Measurements from ENCODE around the gene RUNX2. TPM values are rescaled to one million over a fixed set of nuclear protein-coding genes. Genes with fewer than 3 reads are reported as not detected.
A peak's percentile ranks its signal among the peaks of the same experiment; 100 is the strongest.

Gene RUNX2
- total RNA-seq, 1 donor from 2014 or later = 0.52 TPM

DNA sequence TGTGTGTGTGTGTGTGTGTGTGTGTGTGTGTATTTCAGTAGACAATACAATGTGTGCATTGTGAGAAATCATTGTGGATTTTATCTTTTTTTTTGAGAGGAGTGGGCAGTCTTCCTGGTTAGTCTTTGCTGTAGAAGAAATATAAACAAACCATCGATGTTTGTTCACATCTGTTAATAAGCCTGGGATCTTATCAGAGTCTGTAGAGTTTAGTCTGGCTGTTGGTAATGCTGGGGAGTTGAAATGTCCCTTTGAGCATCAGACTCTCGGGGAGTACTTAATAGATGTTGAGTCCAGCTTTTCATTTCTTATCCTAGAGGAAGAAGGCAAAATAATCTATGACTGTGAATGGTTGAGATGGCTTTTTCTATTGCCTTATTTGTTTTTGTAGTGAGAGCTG, 146.2 kb downstream of the RUNX2 start:
- no peaks in the 10 kb centered on the region for H3K27me3 ChIP-seq (ENCODE audit: control insufficient read depth in 3 of 3, insufficient read depth in 3 of 3, low read length in 3 of 3)
- no peaks in the 10 kb centered on the region for H3K36me3 ChIP-seq (ENCODE audit: control insufficient read depth in 3 of 3, insufficient read depth in 3 of 3, low read length in 3 of 3)
- no peak overlapping the region for H3K4me3 ChIP-seq (ENCODE audit: low read length in 3 of 3)

DNA sequence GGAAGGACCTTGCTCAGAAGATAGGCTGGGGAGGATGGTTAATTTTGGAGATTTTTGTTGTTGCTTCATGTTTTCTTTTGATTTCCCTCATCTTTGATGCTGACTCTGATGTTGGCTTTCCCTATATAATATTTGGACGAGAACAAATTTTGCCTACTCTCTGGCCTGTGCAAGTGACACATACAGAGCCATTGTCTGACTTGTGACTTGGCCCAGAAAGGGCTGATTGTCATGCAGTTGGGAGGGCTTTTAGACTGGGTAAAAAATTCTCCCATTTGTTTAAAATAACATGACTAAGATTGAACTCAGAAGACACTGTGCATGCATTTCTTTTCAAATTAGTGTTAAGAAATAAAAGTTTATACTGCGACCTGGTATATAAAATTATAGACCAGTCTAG, 148.2 kb downstream of the RUNX2 start:
- H3K9me3 ChIP-seq (ENCODE audit: control insufficient read depth in 3 of 3, low read length in 3 of 3) = no peaks in the 10 kb centered on the region
- peaks cover 0 to under 1% (median 0%) of the 10 kb centered on the region in 3 donors for H3K4me1 ChIP-seq (ENCODE audit: control insufficient read depth in 3 of 3, insufficient read depth in 3 of 3, low read length in 3 of 3)
- no peaks in the 10 kb centered on the region for H3K27me3 ChIP-seq (ENCODE audit: control insufficient read depth in 3 of 3, insufficient read depth in 3 of 3, low read length in 3 of 3)
- no peak overlapping the region for H3K9ac ChIP-seq (ENCODE audit: low read depth in 1 of 3, low read length in 3 of 3)
- H3K27ac ChIP-seq (ENCODE audit: low read depth, low read length) = no peak overlapping the region
- H3K4me3 ChIP-seq (ENCODE audit: low read length in 3 of 3) = no peak overlapping the region
- no peaks in the 10 kb centered on the region for H3K36me3 ChIP-seq (ENCODE audit: control insufficient read depth in 3 of 3, insufficient read depth in 3 of 3, low read length in 3 of 3)

More for the DNA sequence above, 146.2 kb downstream of the RUNX2 start:
- Histone ChIP-seq H3K4me1 (ENCODE audit: control insufficient read depth in 3 of 3, insufficient read depth in 3 of 3, low read length in 3 of 3) (no peaks in the 10 kb centered on the region), H3K27ac (ENCODE audit: low read depth, low read length) (no peak overlapping the region), H3K9ac (ENCODE audit: low read depth in 1 of 3, low read length in 3 of 3) (no peak overlapping the region), H3K9me3 (ENCODE audit: control insufficient read depth in 3 of 3, low read length in 3 of 3) (no peaks in the 10 kb centered on the region)

DNA sequence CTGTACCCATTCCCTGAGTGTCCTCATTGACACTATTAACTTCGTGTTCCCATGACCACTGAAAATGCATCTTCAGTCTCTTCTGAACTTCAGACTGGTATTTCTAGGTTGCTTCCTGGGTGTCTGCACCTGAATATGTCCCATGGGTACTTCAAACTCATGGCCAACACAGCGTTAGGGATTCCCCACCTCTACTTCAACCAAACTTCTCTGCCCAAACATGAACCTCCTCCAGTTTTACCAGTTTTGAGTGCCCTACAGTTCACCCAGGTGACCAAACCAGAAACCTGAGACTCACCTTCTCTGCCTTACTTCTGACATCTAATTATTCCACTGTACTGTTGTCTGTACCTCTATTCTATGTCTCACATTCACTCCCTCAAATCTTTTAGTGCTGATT, 149.1 kb downstream of the RUNX2 start:
- no peaks in the 10 kb centered on the region for H3K9me3 ChIP-seq (ENCODE audit: control insufficient read depth in 3 of 3, low read length in 3 of 3)
- H3K4me1 ChIP-seq (ENCODE audit: control insufficient read depth in 3 of 3, insufficient read depth in 3 of 3, low read length in 3 of 3) = peaks cover 0 to 3% (median 0%) of the 10 kb centered on the region in 3 donors
- H3K4me3 ChIP-seq (ENCODE audit: low read length in 3 of 3) = no peak overlapping the region
- no peak overlapping the region for H3K9ac ChIP-seq (ENCODE audit: low read depth in 1 of 3, low read length in 3 of 3)
- H3K36me3 ChIP-seq (ENCODE audit: control insufficient read depth in 3 of 3, insufficient read depth in 3 of 3, low read length in 3 of 3) = no peaks in the 10 kb centered on the region
- H3K27me3 ChIP-seq (ENCODE audit: control insufficient read depth in 3 of 3, insufficient read depth in 3 of 3, low read length in 3 of 3) = no peaks in the 10 kb centered on the region
- H3K27ac ChIP-seq (ENCODE audit: low read depth, low read length) = no peak overlapping the region

DNA sequence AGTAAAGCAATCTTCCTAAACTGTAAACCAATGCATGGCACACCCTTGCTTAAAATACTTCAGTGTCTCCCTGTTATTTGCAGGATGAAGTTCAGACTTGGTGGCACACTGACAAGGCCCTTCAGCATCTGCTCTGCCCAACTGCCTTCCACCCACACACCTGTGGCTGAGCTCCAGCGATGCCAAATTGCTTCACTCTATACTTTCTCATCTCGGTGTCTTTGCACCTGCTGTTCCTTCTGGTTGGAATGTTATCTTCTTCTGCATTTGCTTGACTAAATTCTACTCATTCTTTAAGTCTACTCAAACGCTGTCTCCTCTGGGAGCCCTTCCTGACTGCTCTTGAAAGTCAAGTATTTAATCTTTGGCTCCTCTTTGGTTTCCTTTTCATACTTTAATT, 149.7 kb downstream of the RUNX2 start:
- peaks cover 0 to 3% (median 0%) of the 10 kb centered on the region in 3 donors for H3K4me1 ChIP-seq (ENCODE audit: control insufficient read depth in 3 of 3, insufficient read depth in 3 of 3, low read length in 3 of 3)
- H3K9me3 ChIP-seq (ENCODE audit: control insufficient read depth in 3 of 3, low read length in 3 of 3) = no peaks in the 10 kb centered on the region
- H3K27ac ChIP-seq (ENCODE audit: low read depth, low read length) = no peak overlapping the region
- H3K27me3 ChIP-seq (ENCODE audit: control insufficient read depth in 3 of 3, insufficient read depth in 3 of 3, low read length in 3 of 3) = no peaks in the 10 kb centered on the region
- H3K9ac ChIP-seq (ENCODE audit: low read depth in 1 of 3, low read length in 3 of 3) = no peak overlapping the region
- no peaks in the 10 kb centered on the region for H3K36me3 ChIP-seq (ENCODE audit: control insufficient read depth in 3 of 3, insufficient read depth in 3 of 3, low read length in 3 of 3)
- H3K4me3 ChIP-seq (ENCODE audit: low read length in 3 of 3) = no peak overlapping the region

DNA sequence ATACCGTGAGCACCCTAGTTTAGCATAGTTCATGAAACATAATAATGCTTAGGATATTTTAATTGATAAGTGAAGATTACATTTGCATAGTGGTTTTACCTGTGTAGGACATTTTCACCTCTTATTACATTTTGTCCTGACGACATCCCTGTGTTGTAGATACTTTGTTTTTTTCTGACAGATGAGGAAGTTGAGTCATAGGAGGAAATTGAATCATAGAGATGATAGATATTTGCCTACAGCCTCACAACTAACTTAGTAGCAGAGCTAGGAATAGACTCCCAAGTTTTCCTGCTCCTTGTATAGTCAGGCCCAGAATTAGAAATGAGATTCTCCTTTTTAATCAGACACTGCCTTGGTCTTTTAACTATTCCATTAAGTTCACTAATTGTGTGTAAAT, 150.1 kb downstream of the RUNX2 start:
- Histone ChIP-seq H3K4me1 (ENCODE audit: control insufficient read depth in 3 of 3, insufficient read depth in 3 of 3, low read length in 3 of 3) (peaks cover 0 to 5% (median 2%) of the 10 kb centered on the region in 3 donors), H3K27ac (ENCODE audit: low read depth, low read length) (no peak overlapping the region), H3K4me3 (ENCODE audit: low read length in 3 of 3) (no peak overlapping the region), H3K9me3 (ENCODE audit: control insufficient read depth in 3 of 3, low read length in 3 of 3) (no peaks in the 10 kb centered on the region), H3K9ac (ENCODE audit: low read depth in 1 of 3, low read length in 3 of 3) (no peak overlapping the region), H3K27me3 (ENCODE audit: control insufficient read depth in 3 of 3, insufficient read depth in 3 of 3, low read length in 3 of 3) (no peaks in the 10 kb centered on the region), H3K36me3 (ENCODE audit: control insufficient read depth in 3 of 3, insufficient read depth in 3 of 3, low read length in 3 of 3) (no peaks in the 10 kb centered on the region)

DNA sequence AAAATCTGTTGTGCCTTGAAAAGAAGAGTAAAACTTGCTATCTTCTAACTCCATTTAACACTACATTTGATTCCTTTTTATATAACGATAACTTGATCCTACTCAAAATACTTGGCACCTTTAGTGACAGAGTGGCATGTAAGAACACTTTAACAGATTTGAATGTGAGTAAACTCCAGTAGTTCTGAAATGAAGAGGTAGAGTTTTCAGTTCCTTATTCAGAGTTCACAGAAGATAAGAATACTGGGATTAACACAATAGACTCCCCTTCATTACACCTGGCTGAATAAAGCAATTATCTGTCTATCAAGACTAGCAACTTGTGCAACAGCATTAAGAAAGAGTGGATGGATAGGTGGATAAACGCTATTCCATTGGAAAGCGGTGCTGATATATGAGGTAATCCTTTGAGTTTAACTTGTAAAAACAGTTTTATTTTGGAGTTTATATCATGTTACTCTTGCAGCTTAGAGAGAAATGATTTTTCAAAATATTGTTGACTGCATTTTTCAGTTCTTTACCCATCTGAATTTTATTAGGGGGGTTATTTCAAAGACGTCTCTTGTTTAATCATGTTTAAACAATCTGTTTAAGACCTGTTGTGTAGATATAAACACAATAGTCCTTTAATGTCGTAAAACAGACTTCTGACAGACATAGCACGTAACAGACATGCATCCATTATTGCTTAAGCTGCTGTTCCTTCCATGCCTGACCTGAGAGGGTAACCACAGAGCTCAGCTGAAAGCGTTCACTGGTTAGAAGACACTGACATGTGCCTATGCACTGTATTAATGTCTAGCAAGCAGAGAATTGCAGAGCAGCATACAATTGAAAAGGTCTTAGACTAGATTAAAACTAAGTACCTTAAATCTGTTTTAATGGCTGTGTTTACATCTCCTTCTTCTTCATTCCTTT, 152.0 kb downstream of the RUNX2 start:
- H3K36me3 ChIP-seq (ENCODE audit: control insufficient read depth in 3 of 3, insufficient read depth in 3 of 3, low read length in 3 of 3) = no peaks in the 10 kb centered on the region
- peaks cover 6 to 8% (median 6%) of the 10 kb centered on the region in 3 donors for H3K4me1 ChIP-seq (ENCODE audit: control insufficient read depth in 3 of 3, insufficient read depth in 3 of 3, low read length in 3 of 3)
- no peak overlapping the region for H3K27ac ChIP-seq (ENCODE audit: low read depth, low read length)
- H3K27me3 ChIP-seq (ENCODE audit: control insufficient read depth in 3 of 3, insufficient read depth in 3 of 3, low read length in 3 of 3) = no peaks in the 10 kb centered on the region
- peak overlapping the region in 1 of 3 donors; percentile 11 for H3K4me3 ChIP-seq (ENCODE audit: low read length in 3 of 3)
- no peaks in the 10 kb centered on the region for H3K9me3 ChIP-seq (ENCODE audit: control insufficient read depth in 3 of 3, low read length in 3 of 3)
- no peak overlapping the region for H3K9ac ChIP-seq (ENCODE audit: low read depth in 1 of 3, low read length in 3 of 3)

DNA sequence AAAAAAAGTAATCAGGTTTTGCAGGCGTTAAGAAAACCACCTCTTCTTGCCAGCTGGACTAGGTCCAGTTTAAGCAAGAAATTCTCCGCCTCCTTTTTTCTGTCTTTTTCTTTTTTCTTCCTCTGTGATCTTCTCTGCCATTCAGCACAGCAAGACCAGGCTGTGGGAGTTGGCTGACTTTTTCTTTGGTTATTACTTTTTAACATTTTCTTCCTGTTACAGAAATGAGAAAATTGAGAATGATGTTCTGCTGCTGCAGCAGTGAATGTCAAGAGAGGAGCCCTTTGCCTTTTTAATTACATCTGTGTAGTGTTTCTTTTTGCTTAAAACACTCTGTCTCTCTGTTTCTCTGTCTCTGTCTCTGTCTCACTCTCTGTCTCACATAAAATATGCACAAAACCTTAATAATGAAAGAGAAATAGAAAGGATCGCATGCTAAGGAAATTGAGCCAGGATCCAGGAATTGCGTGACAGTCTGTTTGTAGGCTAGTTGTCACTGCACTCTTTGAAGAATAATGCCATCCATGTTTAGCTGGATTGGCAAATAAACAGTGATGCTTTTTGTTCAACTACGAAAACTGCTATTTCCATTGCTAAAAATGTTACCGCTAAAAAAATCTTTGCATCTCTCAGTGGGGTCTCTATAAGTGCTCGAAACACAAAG, 152.8 kb downstream of the RUNX2 start:
- no peaks in the 10 kb centered on the region for H3K27me3 ChIP-seq (ENCODE audit: control insufficient read depth in 3 of 3, insufficient read depth in 3 of 3, low read length in 3 of 3)
- no peak overlapping the region for H3K27ac ChIP-seq (ENCODE audit: low read depth, low read length)
- H3K4me3 ChIP-seq (ENCODE audit: low read length in 3 of 3) = peak overlapping the region in 1 of 3 donors; percentile 11
- H3K4me1 ChIP-seq (ENCODE audit: control insufficient read depth in 3 of 3, insufficient read depth in 3 of 3, low read length in 3 of 3) = peaks cover 6 to 8% (median 6%) of the 10 kb centered on the region in 3 donors
- no peaks in the 10 kb centered on the region for H3K36me3 ChIP-seq (ENCODE audit: control insufficient read depth in 3 of 3, insufficient read depth in 3 of 3, low read length in 3 of 3)
- H3K9me3 ChIP-seq (ENCODE audit: control insufficient read depth in 3 of 3, low read length in 3 of 3) = no peaks in the 10 kb centered on the region
- H3K9ac ChIP-seq (ENCODE audit: low read depth in 1 of 3, low read length in 3 of 3) = no peak overlapping the region

DNA sequence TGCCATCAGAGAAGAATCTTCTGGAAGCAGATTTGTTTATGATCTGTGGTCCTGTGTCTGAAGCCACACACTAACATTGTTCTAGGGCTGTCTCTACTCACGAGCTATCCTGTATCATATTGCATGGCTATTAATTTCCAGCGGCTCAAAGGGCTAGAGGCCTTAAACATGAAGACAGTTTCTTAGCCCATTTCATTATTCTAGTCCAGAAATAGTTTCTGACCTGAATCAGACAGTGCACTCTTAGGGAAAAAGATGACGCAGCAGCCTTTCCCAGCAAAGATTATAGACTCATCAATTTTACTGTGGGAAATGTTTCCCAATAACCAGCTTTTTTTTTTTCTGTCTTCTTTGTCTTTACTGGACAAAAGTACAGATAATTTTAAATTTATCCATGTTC, 154.9 kb downstream of the RUNX2 start:
- Histone ChIP-seq H3K4me3 (ENCODE audit: low read length in 3 of 3) (no peak overlapping the region), H3K36me3 (ENCODE audit: control insufficient read depth in 3 of 3, insufficient read depth in 3 of 3, low read length in 3 of 3) (no peaks in the 10 kb centered on the region), H3K9ac (ENCODE audit: low read depth in 1 of 3, low read length in 3 of 3) (no peak overlapping the region), H3K4me1 (ENCODE audit: control insufficient read depth in 3 of 3, insufficient read depth in 3 of 3, low read length in 3 of 3) (peaks cover 9 to 14% (median 12%) of the 10 kb centered on the region in 3 donors), H3K9me3 (ENCODE audit: control insufficient read depth in 3 of 3, low read length in 3 of 3) (no peaks in the 10 kb centered on the region), H3K27ac (ENCODE audit: low read depth, low read length) (peak overlapping the region; percentile 41), H3K27me3 (ENCODE audit: control insufficient read depth in 3 of 3, insufficient read depth in 3 of 3, low read length in 3 of 3) (no peaks in the 10 kb centered on the region)

DNA sequence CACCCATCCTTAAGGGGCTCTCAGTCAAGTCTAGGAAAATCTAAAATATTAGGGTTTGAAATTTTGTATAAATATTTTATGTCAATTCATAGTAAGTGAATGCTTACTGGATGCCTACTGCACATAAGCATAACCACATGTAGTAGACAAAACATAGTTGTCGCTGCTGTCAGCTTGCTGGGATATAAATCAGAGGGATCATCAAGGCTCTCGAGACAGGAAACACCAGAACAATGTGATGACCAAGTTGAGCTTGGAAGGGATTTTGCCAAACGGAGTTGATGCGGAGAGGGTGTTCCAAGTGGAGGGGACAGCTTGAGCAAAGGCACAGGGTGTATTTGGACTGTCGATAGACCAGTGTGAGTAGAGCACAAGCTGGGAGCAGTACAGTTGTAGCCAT, 155.4 kb downstream of the RUNX2 start:
- Histone ChIP-seq H3K9ac (ENCODE audit: low read depth in 1 of 3, low read length in 3 of 3) (no peak overlapping the region), H3K9me3 (ENCODE audit: control insufficient read depth in 3 of 3, low read length in 3 of 3) (no peaks in the 10 kb centered on the region), H3K4me1 (ENCODE audit: control insufficient read depth in 3 of 3, insufficient read depth in 3 of 3, low read length in 3 of 3) (peaks cover 9 to 15% (median 12%) of the 10 kb centered on the region in 3 donors), H3K27me3 (ENCODE audit: control insufficient read depth in 3 of 3, insufficient read depth in 3 of 3, low read length in 3 of 3) (no peaks in the 10 kb centered on the region), H3K4me3 (ENCODE audit: low read length in 3 of 3) (no peak overlapping the region), H3K36me3 (ENCODE audit: control insufficient read depth in 3 of 3, insufficient read depth in 3 of 3, low read length in 3 of 3) (no peaks in the 10 kb centered on the region), H3K27ac (ENCODE audit: low read depth, low read length) (peak overlapping the region; percentile 41)

DNA sequence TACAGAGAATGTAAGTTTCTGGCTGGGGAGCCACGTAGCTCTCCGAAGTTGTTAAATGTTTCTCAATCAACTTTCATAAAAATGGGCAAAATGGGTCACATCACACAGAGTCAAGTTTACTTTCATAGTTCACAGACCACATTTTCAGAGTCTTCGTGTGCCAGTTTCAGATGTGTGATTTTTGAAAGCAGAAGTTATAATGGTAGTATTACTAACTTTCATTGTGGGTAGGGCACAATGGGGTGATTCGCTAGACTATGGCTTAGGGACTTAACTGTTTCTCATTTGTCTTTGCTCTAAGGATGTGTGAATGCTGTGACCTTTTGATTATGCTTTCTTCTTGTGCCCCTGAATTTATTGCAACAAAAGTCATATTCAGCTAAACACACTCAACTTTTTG, 158.6 kb downstream of the RUNX2 start:
- Histone ChIP-seq H3K9me3 (ENCODE audit: control insufficient read depth in 3 of 3, low read length in 3 of 3) (no peaks in the 10 kb centered on the region), H3K36me3 (ENCODE audit: control insufficient read depth in 3 of 3, insufficient read depth in 3 of 3, low read length in 3 of 3) (no peaks in the 10 kb centered on the region), H3K27ac (ENCODE audit: low read depth, low read length) (no peak overlapping the region), H3K27me3 (ENCODE audit: control insufficient read depth in 3 of 3, insufficient read depth in 3 of 3, low read length in 3 of 3) (no peaks in the 10 kb centered on the region), H3K9ac (ENCODE audit: low read depth in 1 of 3, low read length in 3 of 3) (no peak overlapping the region), H3K4me3 (ENCODE audit: low read length in 3 of 3) (no peak overlapping the region), H3K4me1 (ENCODE audit: control insufficient read depth in 3 of 3, insufficient read depth in 3 of 3, low read length in 3 of 3) (peaks cover 6 to 15% (median 12%) of the 10 kb centered on the region in 3 donors)

All from skeletal muscle tissue (tissue), 4 donors.